HG02588 (cell line): ENCODE measurements around the gene IQSEC3.
"Not testable (repeated sequence)": the region's sequence is repeated elsewhere in the genome, so short reads cannot be mapped to it uniquely, and the experiment has no call there.

Source experiments
- ATAC-seq: cut with Tn5 transposase; IDR thresholded peaks from one replicate; pipeline ENCODE4 v1.9.1; 2021; ENCODE audit warnings: mild to moderate bottlenecking, moderate library complexity; ENCODE audit not compliant: unreplicated experiment

The IQSEC3 gene

GRCh38 chr12:52902-53734 is 13.4 kb upstream of the IQSEC3 start:
- ATAC-seq = not testable (repeated sequence)

GRCh38 chr12:53735-54730 is 12.5 kb upstream of the IQSEC3 start:
- ATAC-seq = no peak

GRCh38 chr12:54750-55535 is 11.6 kb upstream of the IQSEC3 start:
- no peak for ATAC-seq

DNA sequence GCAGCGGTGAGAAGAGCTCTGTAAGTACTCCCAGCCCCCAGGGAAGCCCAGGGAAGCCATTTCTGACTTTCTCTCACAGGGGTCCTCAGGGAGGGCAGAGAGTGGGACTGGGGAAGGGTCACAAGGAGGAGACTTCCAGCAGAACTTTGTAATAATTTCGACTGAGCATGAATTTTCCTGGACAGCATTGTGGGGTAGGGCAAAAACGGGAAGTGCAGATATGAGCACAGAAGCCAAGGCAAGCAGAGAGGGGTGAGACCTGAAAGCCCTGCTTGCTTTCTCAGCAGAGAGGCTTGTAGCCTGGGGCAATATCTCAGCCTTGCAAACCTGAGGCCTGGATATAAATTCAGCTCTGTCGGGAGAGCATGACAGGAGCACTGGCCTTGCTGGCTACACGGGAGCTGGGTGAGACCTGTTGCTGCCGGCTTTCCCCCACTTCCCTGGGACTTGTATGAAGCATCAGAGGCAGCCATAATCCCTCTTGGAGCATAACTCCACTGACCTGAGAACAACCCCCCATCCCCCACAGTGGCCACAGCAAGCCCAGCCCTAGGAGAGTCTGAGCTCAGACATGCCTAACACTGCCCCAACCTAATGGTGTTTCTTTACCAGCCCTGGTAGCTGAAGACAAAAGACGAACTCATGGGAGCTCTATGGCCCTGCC is 9.8 kb upstream of the IQSEC3 start:
- no peak for ATAC-seq

DNA sequence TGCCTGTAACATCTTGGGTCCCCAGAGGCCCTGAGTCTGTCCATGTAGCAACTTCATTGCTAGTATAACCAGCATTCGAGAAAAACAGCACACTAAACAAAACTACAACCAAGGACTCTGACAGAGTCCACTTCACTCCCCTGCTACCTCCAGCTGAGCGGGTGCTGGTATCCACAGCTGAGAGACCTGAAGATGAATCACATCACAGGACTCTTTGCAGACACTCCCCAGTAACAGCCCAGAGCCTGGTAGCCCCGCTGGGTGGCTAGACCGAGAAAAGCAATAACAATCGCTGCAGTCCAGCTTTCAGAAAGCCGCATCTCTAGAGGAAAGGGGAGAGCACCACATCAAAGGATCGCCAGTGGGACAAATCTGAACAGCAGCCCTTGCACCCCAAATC is 9.0 kb upstream of the IQSEC3 start:
- ATAC-seq = no peak

- no peak for ATAC-seq
Observed at GRCh38 chr12:58832-59231, 7.7 kb upstream of the IQSEC3 start.

GRCh38 chr12:61845-62244 is 4.7 kb upstream of the IQSEC3 start:
- not testable (repeated sequence) for ATAC-seq

GRCh38 chr12:65491-66063 is 990 bp upstream of the IQSEC3 start:
- not testable (repeated sequence) for ATAC-seq

DNA sequence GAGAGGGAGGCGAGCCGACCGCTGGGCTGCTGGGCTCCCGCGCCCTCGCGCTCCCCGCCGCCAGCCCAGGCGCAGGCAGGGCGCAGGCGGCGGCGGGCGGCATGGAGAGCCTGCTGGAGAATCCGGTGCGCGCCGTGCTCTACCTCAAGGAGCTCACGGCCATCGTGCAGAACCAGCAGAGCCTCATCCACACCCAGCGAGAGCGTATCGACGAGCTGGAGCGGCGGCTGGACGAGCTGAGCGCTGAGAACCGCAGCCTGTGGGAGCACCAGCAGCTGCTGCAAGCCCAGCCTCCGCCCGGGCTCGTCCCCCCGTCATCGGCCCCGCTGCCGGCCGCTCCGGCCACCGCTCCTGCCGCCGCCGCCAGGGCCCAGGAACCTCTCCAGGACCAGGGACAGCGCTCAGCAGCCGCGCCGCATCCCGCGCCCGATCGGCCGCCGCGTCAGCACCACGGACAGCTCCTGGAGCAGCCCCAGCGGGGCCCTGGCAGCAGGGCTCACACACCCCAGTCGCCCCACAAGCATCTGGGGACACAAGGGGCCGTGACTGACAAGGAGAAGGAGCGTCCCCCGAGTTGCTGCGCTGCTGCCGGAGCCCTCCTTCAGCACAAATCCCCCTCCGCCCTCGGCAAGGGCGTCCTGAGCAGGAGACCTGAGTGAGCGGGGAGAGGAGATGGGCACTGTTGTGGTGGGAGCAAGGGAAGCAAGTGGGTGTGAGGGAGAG is 376 bp downstream of the IQSEC3 start:
- ATAC-seq = not testable (repeated sequence)

GRCh38 chr12:69677-70076 is 3.1 kb downstream of the IQSEC3 start:
- not testable (repeated sequence) for ATAC-seq

- not testable (repeated sequence) for ATAC-seq
Observed at GRCh38 chr12:70541-70940, 4.0 kb downstream of the IQSEC3 start.

DNA sequence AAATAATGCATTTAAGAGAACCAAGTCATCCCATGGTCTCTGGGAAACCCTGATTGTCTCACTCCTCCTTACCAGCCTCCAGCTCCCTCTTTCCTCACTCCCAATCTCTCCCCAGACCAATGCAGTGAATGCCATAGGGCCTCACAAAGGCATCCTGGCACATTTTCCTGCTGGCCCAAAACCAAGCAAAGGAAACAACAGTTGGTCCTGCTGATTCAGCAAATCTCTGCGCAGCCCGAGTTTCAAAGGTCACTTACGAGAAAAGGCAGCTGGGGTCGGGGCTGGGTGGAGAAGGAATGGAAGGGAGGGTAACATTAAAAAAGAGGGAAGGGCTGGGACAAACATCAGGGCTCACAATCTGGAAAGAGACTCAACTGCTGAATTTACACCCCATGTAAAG is 5.5 kb downstream of the IQSEC3 start:
- ATAC-seq = not testable (repeated sequence)

GRCh38 chr12:74420-75190 is 8.0 kb downstream of the IQSEC3 start:
- ATAC-seq = not testable (repeated sequence)

DNA sequence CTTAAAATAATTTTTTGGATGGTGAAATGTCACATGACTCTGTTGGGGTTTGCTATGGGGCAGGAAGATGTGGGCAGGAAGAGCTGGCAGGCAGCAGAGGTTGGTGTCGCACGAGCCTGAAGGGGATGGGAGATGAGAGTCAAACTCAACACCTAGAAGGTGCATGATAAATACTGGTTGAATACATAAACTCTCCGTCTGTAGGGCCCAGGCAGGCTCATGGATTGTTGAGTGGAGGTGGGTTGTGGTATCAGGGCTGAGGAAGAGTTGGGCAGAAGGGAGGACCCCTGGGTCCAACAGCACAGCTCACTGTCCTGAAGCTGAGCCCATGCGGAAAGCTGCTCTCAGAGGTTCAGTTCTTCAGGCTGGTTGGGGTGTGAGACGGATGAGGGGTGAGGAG is 9.0 kb downstream of the IQSEC3 start:
- ATAC-seq = not testable (repeated sequence)

DNA sequence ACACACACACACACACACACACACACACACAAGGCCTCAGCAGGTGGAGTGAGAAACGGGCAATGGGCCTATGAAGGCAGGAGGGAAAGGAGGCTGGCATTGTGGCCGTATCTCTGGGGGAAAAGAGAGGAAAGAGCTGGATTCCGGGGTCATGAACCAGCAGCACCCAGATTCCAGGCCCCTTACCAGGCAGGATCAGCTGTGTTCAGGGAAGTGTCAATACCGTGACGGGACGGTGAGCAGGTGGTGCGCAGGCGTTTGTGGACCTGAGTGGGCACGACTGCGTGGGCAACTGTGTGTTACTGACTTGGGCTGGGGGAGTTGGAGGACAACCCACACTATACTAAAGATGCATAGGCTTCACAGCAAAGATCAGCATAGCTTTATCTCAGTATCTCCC is 9.5 kb downstream of the IQSEC3 start:
- ATAC-seq = not testable (repeated sequence)

GRCh38 chr12:76551-76950 is 10.0 kb downstream of the IQSEC3 start:
- not testable (repeated sequence) for ATAC-seq

DNA sequence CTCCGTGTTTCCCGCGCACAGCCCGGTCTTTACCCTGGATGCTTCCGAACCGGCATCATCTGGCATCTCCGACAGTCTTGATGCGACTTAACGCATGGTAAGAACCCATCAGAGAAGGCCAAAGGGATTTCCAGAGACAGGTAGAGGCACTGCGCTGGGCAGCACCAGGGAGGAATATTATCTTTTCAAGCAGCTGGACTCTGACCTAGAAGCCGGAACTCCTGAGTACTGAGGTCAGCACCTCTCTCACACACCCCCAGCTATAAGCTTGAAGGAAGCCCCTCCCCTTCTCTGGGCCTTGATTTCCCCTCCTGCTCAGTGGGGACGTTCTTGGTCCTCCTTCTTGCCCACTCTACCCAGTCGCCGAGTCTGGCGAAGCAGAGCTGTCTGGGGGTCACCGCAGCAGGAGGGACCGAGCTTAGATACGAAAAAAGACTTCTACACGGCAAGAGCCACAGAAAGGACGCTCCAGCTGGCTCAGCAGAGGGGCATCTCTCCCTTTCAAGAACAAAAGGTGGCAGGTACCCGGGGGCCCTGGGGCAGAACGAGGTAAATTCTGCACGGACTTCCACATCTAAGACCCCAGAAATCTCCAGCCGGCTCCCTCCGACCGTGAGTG is 10.6 kb downstream of the IQSEC3 start:
- not testable (repeated sequence) for ATAC-seq

- ATAC-seq = not testable (repeated sequence)
Observed at GRCh38 chr12:77769-78383, 11.3 kb downstream of the IQSEC3 start.
